GM12873 (cell line): Measurements from ENCODE around the gene OSBPL10.

Experiments
- TF ChIP-seq, protein P1 (sequence below): IDR thresholded peaks from 2 replicates; pipeline ENCODE4 v1.5.1; 2012; ENCODE audit warnings: low read depth, mild to moderate bottlenecking, moderate library complexity, low read length, control low read depth; ENCODE audit not compliant: insufficient read depth; ENCODE audit errors: missing control alignments

The OSBPL10 gene

DNA sequence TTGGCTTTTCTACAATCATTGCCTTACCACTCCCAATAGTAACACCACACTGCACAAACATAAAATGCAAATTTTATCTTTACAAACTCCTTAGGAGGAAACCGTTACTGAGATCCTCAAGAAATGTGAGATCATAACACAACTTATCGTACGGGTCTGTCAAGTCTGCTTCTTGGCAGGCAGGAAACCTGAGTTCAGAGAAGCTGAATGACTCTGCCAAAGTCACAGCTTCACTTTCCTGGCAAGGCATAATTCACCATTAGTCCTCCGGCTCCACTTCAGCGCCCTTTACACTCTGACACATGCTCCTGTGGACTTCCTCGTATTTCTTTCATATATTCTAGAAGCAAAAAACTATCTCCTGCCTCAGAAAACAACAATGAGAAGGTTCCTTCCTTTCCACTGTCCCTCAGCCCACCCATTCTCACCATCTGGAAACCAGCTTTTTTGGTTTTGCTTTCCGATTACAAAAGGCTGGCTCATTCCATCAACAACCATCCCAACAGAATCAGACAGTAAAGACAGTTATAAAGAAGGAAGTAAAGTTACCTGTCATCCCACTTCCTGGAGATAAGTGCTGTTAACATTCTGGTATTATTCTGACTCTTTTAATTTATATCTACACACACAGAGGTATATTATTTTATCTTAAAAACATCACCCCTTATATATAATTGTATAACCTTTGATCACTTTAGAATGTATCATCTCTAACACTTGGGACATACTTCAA, 225.0 kb downstream of the OSBPL10 start:
- TF ChIP-seq, protein P1, sequence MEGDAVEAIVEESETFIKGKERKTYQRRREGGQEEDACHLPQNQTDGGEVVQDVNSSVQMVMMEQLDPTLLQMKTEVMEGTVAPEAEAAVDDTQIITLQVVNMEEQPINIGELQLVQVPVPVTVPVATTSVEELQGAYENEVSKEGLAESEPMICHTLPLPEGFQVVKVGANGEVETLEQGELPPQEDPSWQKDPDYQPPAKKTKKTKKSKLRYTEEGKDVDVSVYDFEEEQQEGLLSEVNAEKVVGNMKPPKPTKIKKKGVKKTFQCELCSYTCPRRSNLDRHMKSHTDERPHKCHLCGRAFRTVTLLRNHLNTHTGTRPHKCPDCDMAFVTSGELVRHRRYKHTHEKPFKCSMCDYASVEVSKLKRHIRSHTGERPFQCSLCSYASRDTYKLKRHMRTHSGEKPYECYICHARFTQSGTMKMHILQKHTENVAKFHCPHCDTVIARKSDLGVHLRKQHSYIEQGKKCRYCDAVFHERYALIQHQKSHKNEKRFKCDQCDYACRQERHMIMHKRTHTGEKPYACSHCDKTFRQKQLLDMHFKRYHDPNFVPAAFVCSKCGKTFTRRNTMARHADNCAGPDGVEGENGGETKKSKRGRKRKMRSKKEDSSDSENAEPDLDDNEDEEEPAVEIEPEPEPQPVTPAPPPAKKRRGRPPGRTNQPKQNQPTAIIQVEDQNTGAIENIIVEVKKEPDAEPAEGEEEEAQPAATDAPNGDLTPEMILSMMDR, result no peak

DNA sequence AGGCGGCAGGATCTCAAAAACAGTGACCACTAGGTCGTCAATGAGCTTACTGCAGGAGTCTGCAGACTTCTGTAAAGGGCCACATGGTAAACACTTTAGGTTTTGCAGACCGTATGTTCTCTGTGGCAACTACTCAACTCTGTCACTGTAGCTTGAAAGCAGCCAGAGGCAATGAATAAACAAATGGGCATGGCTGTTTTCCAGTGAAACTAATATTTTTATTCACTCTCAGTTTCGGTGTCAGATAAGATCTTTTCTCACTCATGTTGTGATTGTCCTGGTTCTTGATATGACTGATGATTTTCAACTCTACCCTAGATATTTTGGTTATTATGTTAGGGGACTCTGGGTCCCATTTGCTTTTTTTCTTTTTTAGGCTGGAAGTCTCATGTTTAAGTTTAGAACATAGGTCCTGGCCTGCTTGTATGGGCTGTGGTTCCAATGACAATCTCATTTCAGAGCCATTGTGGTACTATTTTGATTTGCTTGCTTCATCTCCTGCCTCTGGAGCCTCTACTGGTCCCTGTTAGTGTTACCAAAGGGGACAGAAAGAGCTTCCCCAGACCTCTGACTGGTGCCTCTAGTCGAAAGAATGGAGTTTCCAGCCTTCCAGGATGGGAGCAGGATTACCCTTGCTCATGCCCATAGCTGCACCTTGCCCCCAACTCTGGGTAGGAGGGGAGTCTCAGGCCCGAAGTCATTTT, 226.3 kb downstream of the OSBPL10 start:
- TF ChIP-seq, protein P1, result no peak

DNA sequence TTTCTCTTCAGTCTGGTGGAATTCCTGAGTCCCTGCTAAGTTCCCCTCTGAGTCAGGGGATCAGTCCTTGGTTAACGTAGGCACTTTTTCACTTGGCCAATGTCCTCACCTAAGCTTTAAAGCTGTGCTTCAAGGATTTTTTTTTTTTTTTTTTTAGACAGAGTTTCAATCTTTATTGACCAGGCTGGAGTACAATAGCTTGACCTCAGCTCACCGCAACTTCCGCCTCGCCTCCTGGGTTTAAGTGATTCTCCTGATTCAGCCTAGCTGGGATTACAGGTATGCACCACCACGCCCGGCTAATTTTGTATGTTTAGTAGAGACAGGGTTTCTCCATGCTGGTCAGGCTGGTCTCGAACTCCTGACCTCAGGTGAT, 228.0 kb downstream of the OSBPL10 start:
- TF ChIP-seq, protein P1, result no peak

DNA sequence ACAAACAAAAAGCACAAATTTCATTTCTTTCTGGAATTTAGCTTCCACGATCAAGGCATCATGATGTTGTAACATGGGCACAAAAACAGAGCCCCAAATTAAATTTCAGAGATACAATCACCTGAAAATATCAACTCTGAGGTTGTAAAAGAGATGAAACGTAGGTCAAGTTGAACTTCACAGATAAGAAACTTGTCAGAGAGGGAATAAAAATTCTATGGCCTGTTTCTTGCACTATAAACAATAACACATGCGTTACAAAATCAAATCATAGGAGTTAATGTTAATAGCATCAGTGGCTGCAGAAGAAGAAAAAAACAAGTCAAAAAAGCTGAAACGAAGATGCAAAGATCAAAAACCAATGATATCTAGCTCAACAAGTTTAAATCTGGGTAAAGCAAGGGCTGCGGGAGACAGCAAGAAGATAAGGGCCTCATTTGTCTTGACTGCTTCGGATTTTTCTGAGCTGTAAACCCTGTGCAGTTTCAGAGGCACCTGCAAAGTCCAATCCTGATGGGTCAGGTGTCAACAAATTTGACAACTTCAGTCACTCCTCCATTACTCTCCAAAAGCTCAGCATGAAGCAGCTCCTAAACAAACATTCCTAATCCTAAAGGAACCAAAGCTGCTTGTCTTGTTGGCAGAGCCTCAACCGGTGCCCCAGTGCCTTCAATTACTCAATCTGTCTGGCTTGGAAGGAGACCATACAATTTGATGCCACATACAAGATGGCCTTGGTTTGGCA, 228.6 kb downstream of the OSBPL10 start:
- TF ChIP-seq, protein P1, result no peak

DNA sequence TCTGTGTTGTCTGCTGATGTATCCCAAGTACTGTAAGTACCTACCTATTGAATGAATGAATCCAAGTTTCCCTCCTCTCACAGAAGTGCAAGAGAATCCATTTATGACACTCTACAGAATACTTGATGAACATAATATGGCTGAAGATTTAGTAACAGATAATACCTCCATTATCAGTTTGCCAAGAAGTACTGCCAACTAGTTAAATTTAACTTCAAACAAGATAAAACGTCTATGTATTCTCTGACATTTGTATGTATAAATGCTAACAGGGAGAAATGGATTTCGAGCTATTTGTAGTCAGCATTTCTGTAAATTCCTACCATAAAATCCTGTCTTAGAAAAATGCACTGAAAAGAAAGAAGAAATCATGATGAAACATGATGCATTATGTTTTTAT, 230.7 kb downstream of the OSBPL10 start:
- TF ChIP-seq, protein P1, result no peak

DNA sequence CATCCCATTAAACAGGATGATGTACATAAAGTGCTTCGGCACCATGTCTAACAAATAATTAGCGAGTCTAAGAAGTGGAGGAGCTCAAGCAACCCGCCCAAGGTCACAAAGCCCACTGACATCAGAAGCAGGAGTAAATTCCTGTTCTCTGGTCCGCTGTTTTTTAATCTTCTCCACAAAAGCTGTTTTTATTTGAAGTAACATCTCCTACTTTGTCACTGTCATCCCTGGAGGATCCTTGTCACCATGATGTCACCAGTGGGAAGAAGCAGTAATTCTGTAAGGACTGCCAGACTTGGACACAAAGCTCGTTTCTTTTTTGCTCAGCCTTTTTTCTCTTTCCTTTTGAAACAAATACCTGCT, 232.1 kb downstream of the OSBPL10 start:
- TF ChIP-seq, protein P1, result no peak

DNA sequence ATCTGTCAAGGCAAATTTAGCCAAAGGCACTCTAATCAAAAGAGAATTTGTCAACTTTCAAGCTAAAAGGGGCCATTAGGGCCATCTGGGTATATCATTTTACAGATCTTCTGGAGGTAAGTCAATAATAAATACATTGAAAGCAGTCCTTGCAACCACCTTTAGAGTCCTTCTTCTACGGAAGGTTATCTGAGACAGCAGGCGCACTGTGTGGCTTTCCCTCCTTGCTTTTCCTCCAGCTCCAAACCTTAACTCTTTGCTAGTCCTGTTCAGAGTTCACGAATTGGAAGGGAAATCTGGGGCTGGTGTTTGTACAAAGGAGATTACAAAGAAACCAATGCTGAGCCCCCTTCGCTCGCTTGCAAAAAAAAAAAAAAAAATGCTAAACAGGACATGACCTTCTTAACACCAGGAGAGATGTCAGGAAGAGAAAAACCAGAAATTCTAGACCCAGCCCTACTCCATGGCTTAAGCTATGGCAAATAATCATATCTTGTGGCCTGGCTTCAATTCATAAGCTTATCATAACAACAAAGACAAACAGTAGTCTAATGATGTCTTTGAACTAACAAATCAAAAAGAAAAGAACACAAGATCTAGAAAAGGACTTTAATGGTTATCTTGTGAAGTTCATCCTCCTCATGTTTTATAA, 232.7 kb downstream of the OSBPL10 start:
- TF ChIP-seq, protein P1, result no peak
